HG03066 (cell line): Measurements from ENCODE around the gene TGFBR3.
"Not testable (repeated sequence)": the region's sequence is repeated elsewhere in the genome, so short reads cannot be mapped to it uniquely, and the experiment has no call there.

Experiments
- ATAC-seq: cut with Tn5 transposase; IDR thresholded peaks from one replicate; pipeline ENCODE4 v1.9.1; 2021; ENCODE audit warnings: low read depth; ENCODE audit not compliant: unreplicated experiment

The TGFBR3 gene

GRCh38 chr1:91666651-91667050 lies 219.3 kb downstream of the TGFBR3 start:
- ATAC-seq = not testable (repeated sequence)

- no peak for ATAC-seq
Observed at GRCh38 chr1:91661121-91661520, 224.8 kb downstream of the TGFBR3 start.

GRCh38 chr1:91660708-91661107 lies 225.2 kb downstream of the TGFBR3 start:
- ATAC-seq = no peak

- ATAC-seq = no peak
Observed at GRCh38 chr1:91655912-91656449, 230.0 kb downstream of the TGFBR3 start.

GRCh38 chr1:91653183-91653582 lies 232.8 kb downstream of the TGFBR3 start:
- peak; percentile 60 for ATAC-seq

GRCh38 chr1:91651661-91652071 lies 234.3 kb downstream of the TGFBR3 start:
- ATAC-seq = no peak

- no peak for ATAC-seq
Observed at GRCh38 chr1:91651243-91651642, 234.7 kb downstream of the TGFBR3 start.

GRCh38 chr1:91650764-91651163 lies 235.2 kb downstream of the TGFBR3 start:
- no peak for ATAC-seq

- no peak for ATAC-seq
Observed at GRCh38 chr1:91647061-91647460, 238.9 kb downstream of the TGFBR3 start.

- ATAC-seq = no peak
Observed at GRCh38 chr1:91645031-91645430, 240.9 kb downstream of the TGFBR3 start.

- no peak for ATAC-seq
Observed at GRCh38 chr1:91643431-91643830, 242.5 kb downstream of the TGFBR3 start.

GRCh38 chr1:91640877-91641526 lies 244.9 kb downstream of the TGFBR3 start:
- ATAC-seq = no peak

GRCh38 chr1:91637539-91637994 lies 248.4 kb downstream of the TGFBR3 start:
- no peak for ATAC-seq

- no peak for ATAC-seq
Observed at GRCh38 chr1:91635763-91636162, 250.2 kb downstream of the TGFBR3 start.

GRCh38 chr1:91633438-91633837 lies 252.5 kb downstream of the TGFBR3 start:
- no peak for ATAC-seq

- no peak for ATAC-seq
Observed at GRCh38 chr1:91631718-91632330, 254.1 kb downstream of the TGFBR3 start.

GRCh38 chr1:91630803-91631202 lies 255.1 kb downstream of the TGFBR3 start:
- no peak for ATAC-seq
